ENCODE data around the gene CDK19.
"Not testable (repeated sequence)": the region's sequence is repeated elsewhere in the genome, so short reads cannot be mapped to it uniquely, and the experiment has no call there.

Gene CDK19

DNA sequence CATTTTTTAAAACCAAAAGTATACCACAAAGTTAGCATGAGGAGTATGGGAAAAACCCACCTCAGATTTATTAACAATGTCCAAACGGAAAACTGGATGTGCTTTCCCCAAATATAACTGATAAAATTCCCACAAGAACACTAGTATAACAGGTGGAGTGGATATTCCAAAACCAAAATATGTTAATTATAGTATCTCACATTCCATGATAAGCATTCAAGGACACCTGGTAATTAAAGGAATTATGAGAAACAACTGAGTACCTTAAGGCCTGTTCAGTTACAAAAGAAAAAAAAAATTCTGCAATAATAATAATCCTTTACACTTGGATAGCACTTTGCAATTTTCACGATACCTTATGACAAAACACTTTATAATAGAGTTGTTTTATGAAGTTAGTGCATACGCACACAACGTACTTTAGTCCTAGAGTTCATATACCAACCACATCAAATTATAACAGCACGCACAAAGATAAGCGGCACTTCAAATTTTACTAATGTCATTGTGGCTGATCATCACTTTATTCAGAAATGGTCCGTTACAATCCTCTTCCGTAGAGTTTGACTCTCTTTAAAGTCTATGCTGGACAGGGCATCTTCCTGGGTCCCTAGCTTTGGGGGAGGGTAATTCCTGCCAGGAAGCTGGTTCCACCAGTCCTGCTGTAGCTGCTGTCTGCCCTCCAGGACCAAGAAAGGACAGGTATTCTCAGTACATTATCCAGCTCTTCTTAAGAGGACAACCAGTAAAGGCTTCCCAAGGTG is 1.7 kb downstream of the CDK19 start:
- no peak for DNase-seq

DNA sequence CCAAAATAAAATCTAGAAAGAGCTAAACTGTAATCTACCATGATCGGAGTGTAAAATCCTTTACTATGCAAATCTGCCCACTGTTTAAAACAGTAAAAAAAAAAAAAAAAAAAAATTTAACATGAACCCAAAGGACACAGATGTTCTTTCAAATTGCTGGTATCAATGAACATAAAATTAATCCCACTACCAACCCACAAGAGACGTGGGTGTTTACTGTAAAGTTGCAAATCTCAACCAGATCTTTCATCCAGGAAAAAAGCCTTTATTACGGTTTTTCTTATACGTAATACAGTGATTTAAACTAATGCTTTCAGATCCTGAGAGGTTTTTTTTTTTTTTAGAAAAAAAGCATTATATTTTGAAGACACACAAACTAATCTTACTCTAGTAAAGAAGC is 2.5 kb downstream of the CDK19 start:
- no peak for DNase-seq

DNA sequence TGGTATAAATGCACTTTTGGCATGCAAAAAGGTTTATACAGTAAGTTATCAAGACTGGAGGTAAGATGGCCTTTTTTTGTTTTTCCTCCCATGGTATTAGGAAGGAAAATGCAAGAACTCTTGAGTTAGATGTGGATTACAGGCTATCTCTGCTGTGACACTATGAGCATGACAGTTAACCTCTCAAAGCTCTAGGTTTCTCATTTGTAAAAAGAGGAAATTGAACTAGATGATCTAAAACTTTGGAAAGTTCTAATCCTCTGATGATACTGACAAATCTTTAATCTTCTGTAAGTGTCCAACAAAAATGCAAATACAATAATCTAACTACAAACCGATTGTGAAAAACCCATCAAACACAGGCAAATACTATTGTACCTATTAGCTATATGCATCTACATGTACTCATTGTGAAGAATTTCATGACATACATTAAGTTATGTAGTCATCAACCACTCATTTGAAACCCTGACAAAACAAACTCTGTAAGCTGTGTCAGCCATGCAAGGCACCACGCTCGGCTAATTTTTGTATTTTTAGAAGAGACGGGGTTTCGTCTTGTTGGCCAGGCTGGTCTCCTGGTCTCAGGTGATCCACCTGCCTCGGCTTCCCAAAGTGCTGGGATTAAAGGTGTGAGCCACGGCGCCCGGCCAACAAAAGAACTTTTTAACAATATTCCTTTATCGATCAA is 4.2 kb downstream of the CDK19 start:
- no peak for DNase-seq

DNA sequence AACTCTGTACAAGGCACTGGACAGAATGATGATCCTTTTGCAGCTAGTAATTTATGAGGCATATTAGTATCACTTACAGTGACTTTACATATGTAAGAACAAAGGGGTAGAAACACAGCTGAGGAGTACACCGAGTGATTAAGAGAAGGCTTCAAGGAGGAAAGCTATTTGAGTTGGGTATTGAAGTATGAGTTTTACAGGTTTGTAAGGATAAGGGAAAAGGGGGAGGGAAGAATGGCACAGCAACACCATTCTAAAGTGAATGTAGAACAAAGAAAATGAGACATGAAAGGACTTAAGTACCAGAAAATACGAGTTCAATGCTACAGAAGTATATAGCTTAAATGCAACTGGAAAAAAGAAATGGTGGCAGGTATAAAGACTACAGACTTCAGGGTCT is 5.5 kb downstream of the CDK19 start:
- no peak for DNase-seq

DNA sequence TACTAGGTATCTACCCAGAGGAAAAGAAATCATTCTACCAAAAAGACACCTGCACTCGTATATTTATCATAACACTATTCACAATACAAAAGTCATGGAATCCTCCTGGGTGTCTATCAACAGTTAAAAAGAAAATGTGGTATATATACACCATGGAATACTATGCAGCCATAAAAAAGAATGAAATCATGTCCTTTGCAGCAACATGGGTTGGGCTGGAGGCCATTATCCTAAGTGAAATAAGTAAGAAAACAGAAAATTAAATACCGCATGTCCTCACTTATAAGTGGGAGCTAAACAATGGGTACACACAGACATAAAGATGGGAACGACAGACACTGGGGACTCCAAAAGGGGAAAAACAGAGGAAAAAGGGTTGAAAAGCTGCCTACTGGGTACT is 13.1 kb downstream of the CDK19 start:
- DNase-seq = not testable (repeated sequence)

DNA sequence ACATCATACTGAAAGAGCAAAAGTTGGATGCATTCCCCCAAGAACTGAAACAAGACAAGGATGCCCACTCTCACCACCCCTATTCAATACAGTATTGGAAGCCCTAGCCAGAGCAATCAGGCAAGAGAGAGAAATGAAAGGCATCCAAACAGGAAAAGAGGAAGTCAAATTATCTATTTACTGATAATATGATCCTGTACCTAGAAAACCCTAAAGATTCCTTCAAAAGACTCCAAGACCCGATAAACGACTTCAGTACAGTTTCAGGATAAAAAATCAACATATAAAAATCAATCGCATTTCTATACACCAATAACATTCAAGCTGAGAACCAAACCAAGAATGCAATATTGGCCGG is 14.5 kb downstream of the CDK19 start:
- DNase-seq = no peak

DNA sequence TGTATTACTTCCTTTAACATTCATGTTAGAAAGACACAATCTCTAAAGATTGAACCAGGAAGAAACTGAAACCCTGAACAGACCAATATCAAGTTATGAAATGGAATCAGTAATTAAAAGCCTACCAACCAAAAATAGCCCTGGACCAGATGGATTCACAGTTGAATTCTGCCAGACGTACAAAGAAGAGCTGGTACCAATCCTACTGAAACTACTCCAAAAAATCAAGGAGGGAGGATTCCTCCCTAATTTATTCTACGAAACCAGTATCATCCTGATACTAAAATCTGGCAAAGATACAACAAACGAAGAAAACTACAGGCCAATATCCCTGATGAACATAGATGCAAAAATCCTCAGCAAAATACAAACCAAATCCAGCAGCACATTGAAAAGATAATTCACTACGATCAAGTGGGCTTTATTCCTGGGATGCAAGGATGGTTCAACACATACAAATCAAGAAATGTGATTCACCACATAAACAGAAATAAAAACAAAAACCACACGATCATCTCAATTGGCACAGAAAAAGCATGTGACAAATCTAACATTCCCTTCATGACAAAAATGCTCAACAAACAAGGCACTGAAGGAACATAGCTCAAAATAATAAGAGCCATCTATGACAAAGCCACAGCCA is 15.0 kb downstream of the CDK19 start:
- no peak for DNase-seq

DNA sequence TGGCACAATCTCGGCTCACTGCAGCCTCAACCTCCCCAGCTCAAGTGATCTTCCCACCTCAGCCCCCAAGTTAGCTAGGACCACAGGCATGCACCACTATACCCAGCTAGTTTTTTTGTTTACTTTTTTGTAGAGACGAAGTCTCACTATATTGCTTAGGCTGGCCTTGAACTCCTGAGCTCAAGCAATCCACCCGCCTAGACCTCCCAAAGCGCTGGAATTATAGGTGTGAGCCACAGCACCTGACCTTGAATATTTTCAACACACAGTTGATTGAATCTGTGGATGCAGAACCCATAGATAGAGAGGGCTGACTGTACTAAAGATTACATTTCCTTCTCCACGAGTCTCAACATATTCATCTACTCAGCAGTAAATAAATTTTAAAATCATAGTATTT is 15.6 kb downstream of the CDK19 start:
- no peak for DNase-seq

DNA sequence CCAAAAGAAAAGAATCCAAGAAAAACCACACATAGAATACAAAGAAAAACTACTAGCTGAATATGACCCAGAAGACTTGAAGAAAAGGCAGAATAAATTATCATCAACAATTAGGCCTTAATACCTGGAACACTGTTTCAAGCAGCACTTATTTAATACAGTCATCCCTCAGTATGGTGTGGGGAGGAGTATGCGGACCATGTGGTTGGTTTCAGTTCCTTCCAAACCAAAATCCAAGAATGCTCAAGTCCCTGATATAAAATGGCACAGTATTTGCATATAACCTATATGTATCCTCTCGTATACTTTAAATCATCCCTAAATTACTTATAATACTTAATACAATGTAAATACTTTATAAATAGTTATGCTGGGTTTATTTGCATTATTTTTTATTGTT is 16.1 kb downstream of the CDK19 start:
- no peak for DNase-seq

DNA sequence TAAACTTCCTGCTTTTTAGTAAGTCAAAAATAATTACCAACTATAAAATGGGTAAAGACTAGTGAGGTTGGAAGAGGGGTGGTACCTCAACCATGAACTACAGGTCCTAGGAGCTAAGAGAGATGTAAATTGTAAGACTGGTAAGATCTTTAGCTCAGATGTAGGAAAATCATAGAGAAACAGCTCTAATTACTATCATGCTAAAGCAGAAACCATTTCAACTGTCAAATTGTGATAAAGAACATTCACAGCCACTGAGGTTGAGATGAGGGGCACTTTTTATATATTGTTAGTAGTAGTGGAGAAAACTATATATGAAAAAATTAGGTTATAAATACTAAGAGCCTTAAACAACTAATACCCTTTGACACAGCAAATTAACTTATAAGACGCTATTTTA is 20.0 kb downstream of the CDK19 start:
- no peak for DNase-seq

DNA sequence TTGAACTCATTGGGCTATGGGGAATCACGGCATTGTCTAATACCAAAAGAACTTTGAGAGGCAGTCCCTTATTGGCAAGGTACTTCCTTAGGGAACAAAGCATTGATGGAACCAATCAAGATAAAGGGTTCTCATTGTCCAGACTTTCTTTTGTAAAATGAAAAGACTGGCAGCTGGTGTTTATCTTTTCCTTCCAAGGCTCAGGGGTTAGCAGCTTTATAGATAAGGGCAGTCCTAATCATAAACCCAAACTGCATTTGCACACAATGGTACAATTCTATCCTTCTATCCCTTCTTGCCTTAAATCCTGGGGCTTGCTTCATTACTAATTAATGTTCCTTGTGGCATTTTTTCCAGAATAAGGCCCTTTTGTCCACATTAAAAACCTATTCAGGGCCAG is 28.6 kb downstream of the CDK19 start:
- no peak for DNase-seq

DNA sequence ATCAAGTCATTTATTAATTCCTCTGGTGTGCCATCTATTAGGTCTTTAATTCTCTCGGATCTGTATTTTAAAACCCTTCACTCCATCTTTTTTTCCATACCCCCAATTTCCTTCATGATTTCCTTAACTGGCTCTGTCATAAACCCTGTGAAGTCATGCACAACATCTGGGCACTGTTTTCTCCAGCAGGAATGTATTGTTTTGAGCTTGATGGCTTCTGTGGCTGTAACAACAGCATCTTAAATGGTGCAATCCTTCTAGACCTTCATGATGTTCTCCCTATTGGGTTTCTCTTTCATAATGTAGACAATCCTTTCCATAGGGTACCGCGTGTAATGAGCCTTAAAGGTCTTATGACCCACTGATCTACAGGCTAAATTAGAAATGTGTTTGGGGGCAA is 29.0 kb downstream of the CDK19 start:
- DNase-seq = no peak

DNA sequence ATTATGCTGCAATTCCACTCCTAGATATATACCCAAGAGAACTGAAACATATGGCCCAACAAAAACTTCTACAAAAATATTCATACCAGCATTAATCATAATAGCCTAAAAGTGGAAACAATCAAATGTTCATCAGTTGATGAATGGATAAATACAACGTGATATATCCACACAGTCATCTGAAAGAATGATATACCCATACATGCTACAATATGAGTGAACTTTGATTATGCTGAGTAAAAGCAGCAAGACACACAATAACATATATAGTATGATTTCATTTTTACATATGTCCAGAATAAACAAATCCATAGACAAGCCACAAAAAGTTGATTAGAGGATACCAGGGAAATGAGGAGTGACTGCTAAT is 30.7 kb downstream of the CDK19 start:
- no peak for DNase-seq

DNA sequence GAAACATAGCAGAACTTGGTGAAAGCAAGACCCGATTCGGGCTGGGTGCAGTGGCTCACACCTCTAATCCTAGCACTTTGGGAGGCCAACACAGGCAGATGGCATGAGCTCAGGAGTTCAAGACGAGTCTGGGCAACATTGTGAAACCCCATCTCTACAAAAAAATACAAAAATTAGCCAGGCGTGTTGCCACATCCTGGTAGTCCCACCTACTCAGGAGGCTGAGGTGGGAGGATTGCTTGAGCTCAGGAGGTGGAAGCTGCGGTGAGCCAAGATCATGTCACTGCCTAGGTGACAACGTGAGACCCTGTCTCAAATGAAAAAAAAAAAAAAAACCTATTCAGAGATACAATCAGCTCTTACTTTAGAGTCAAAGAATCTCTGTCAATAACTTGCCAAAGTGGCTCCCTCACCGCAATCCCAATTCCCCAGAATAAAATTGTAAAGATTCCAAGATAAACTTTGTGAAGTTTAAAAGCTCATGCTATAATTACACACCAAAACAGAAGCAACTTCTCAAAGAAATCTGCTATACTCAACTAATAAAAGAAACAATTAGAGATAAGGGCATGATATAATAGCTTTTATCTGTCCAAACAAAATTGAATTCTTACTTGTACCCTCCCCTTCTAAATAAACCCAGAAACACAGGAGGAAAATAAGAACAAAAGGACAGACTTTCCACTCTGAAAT is 33.6 kb downstream of the CDK19 start:
- no peak for DNase-seq

DNA sequence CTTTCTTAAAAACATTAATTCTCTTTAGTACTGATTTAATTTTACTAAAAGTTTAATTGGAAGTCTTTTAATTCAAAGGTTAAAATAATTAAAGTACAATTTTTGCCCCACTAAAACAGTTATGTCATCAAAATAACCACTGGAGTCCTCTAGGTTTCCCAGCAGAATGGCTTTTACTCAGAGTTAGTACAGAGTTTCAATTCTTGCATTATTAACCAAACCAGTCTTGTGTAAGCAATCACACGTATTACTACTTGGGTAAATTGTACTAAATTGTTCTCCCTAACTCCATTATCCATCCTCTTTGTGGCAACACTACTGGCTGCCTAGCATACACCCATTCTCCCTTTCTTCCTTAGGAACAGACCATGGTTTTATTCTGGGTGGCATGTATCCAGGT is 36.9 kb downstream of the CDK19 start:
- DNase-seq = no peak

DNA sequence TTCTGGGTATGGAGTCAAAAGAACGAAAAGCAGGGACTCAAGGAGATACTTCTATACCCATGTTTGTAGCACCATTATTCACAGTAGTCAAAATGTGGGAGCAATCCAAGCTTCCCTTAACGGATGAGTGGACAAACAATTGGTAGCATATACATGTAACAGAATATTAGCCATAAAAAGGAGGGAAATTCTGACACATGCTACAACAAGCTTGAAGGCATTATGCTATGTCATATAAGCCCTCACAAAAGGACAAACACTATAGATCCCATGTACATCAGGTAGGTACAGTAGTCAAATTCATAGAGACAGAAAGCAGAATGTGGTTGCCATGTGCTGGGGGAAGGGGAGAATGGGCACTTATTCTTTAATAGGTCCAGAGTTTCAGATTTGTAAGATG is 37.6 kb downstream of the CDK19 start:
- DNase-seq = no peak

DNA sequence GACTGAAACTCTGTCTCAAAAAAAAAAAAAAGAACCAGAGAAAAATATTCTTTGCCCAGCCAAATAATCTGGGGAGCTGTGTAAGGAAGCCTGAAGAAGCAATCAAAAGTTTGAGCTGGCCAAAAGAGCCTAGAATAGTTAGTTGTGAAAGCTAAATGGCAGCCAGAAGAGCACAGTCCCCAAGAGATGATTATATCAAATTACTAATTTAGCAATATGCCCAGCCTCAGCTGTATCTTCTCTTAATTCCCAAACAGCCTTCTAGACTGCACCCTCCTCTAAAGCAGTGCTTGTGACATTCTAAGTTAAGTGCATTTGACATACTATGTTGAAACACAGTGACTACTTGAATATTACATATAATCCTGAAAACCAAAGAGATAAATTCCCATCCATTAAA is 38.9 kb downstream of the CDK19 start:
- DNase-seq = no peak

DNA sequence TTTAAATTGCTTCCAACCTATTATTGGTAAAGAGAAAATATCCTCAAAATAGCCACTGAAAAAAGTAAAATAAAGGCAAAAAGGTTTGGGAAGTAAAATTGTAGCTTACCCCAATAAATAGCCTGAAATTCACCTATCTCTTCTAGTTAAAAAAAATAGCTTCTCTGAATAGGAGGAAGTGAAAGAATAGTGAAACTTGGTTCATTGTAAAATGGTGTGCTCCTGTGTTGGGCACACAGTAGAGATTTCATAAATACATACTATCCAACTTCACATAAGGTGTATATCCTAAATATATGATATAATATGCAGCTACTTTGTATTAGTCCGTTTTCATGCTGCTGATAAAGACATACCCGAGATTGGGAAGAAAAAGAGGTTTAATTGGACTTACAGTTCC is 45.3 kb downstream of the CDK19 start:
- no peak for DNase-seq

DNA sequence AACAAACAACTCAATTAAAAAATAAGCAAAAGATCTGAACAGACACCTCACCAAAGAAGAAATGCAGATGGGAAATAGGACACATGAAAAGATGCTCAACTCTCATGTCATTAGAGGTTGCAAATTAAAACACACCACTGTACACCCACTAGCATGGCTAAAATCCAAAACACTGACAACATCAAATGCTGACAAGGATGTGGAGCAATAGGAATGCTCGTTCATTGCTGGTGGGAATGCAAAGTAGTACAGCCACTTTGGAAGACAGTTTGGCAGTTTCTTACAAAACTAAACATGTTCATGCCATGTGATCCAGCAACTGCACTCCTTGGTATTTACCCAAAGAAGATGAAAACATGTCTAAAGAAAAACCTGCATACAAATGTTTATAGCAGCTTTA is 47.2 kb downstream of the CDK19 start:
- no peak for DNase-seq

DNA sequence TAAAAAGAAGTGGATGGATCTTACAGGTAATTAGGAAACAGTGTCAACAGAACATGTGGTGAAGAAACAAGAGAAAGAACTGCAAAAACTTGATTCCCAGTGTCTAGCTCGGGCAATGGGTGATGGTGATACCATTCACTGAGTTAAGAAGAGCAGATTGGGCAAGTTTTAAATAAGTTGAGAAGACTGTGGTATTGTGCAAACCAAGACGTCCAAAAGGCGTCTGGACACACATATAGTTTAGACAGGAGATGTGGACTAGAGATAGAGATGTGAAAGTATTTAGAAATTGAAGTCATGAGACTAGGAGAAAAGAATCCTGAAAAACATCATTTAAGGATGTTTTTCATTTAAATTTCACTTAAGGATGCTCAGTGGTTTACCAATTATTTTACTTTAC is 53.9 kb downstream of the CDK19 start:
- no peak for DNase-seq

DNA sequence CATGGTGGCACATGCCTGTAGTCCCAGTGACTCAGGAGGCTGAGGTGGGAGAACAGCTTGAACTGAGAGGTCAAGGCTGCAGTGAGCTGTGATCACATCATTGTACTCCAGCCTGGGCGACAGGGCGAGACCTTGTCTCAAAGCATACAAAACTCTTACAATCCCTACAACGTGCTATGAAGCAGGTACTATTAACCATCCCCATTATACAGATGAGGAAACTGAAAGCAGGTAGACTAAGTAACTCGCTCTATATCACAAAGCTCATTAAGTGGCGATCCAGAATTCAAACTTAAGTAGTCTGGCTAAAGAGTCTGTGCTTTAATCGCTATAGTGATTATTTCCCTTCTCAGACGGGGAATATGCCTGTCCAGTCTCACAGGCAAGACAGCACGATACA is 54.7 kb downstream of the CDK19 start:
- DNase-seq = no peak

DNA sequence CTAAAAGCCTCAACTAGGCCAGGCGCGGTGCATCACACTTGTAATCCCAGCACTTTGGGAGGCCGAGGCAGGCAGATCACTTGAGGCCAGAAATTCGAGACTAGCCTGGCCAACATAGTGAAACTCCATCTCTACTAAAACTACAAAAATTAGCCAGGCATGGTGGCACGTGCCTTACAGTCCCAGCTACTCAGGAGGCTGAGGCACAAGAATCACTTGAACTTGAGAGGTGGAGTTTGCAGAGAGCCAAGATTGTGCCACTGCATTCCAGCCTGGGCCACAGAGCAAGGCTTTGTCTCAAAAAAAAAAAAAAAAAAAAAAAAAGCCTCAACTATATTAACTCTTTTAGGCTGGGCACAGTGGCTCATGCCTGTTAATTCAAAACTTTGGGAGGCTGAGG is 55.2 kb downstream of the CDK19 start:
- DNase-seq = not testable (repeated sequence)

DNA sequence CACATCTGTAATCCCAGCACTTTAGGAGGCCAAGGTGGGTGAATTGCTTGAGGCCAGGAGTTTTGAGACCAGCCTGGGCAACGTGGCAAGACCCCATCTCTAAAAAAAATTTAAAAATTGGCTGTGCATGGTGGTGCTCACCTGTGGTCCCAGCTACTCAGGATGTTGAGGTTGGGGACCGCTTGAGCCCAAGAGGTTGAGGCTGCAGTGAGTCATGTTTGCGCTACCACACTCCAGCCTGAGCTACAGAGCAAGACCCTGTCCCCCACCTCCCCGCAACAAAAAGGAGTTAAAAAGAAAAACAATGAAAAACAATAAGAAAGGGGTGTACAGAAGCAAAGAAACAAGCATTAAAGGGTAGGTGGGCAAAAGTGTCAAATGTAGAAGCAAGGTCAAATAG is 57.3 kb downstream of the CDK19 start:
- DNase-seq = no peak

DNA sequence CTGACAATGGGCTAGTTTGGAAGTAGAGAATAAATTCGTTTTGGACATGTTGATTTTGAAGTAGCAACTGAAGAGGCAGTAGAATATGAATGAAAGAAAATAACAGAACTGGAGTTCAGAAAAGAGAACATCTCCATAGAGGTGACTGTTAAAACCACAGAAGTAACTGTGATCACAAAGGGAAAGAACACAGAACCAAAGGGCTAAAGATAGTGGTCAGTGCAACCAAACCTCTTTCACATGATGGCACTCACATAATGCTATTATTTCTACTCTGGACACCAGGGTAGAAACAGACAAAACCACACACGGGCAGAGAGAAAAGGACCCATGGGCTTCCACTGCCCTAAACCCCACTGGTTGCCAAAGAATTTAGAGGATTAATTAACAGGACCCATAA is 58.5 kb downstream of the CDK19 start:
- DNase-seq = no peak

Measured in fibroblast of skin of right quadriceps (primary cell).